WTC11 (cell line): ENCODE data around the gene SENP3. TPM values are rescaled to one million over a fixed set of nuclear protein-coding genes. Genes with fewer than 3 reads are reported as not detected.

Experiments
- ATAC-seq: fragments of 200-7000 bp; cut with Tn5 transposase; 2 replicates; pipeline ENCODE4 v1.10.0; 2021; ENCODE audit warnings: mild to moderate bottlenecking, moderate library complexity
- CTCF ChIA-PET: fragments of 300-600 bp; sonication (Branson Sonifier 250); formaldehyde crosslinking; loops from one replicate; lab custom pipeline; 2021; ENCODE audit warnings: antibody characterized with exemption; lab: Charles Lee
- POLR2A ChIA-PET: fragments of 350-600 bp; sonication (Branson Sonifier 250); formaldehyde crosslinking; loops from one replicate; lab custom pipeline; 2021; ENCODE audit warnings: antibody characterized with exemption; lab: Charles Lee
- DNase-seq: peaks from one replicate; pipeline ENCODE4 v3.0.0; 2021; ENCODE audit warnings: low spot score
- H3K27ac Mint-ChIP-seq: 2 replicates; pipeline ENCODE4 v1.8.0; 2021; ENCODE audit warnings: mixed read lengths
- H3K27me3 Mint-ChIP-seq: 2 replicates; pipeline ENCODE4 v1.8.0; 2021; ENCODE audit warnings: low read depth, mild to moderate bottlenecking, moderate library complexity, mixed read lengths
- H3K36me3 Mint-ChIP-seq: 2 replicates; pipeline ENCODE4 v1.8.0; 2021; ENCODE audit warnings: mixed read lengths
- H3K4me1 Mint-ChIP-seq: 2 replicates; pipeline ENCODE4 v1.8.0; 2022; ENCODE audit warnings: mixed read lengths
- H3K4me3 Mint-ChIP-seq: 2 replicates; pipeline ENCODE4 v1.8.0; 2021; ENCODE audit warnings: mild to moderate bottlenecking, moderate library complexity, mixed read lengths
- H3K9me3 Mint-ChIP-seq: 2 replicates; pipeline ENCODE4 v1.8.0; 2021; ENCODE audit warnings: mixed read lengths
- CREB1 ChIP-seq: sonication (generic); formaldehyde crosslinking; IDR thresholded peaks from 2 replicates; pipeline ENCODE4 v1.8.0; 2023; ENCODE audit warnings: mild to moderate bottlenecking, missing genetic modification reagents
- ELF4 ChIP-seq: sonication (generic); formaldehyde crosslinking; IDR thresholded peaks from 2 replicates; pipeline ENCODE4 v1.8.1; 2022; ENCODE audit warnings: low read depth, mild to moderate bottlenecking, moderate library complexity, missing genetic modification reagents
- EMX1 ChIP-seq: fragments of 250-450 bp; sonication (Bioruptor Pico); IDR thresholded peaks from 2 replicates; pipeline ENCODE4 v1.8.0; 2021; ENCODE audit warnings: mild to moderate bottlenecking
- FOXJ3 ChIP-seq: sonication (generic); formaldehyde crosslinking; IDR thresholded peaks from 2 replicates; pipeline ENCODE4 v1.9.0; 2021; ENCODE audit warnings: missing genetic modification reagents, mild to moderate bottlenecking, borderline replicate concordance
- GRHL2 ChIP-seq: fragments of 250-450 bp; sonication (Bioruptor Pico); IDR thresholded peaks from 2 replicates; pipeline ENCODE4 v1.8.0; 2022; ENCODE audit warnings: mild to moderate bottlenecking, moderate library complexity; ENCODE audit not compliant: insufficient replicate concordance, severe bottlenecking
- JAZF1 ChIP-seq: fragments of 250-450 bp; sonication (Bioruptor Pico); IDR thresholded peaks from 2 replicates; pipeline ENCODE4 v1.9.0; 2021; ENCODE audit warnings: moderate library complexity, mild to moderate bottlenecking, inconsistent platforms
- KAT7 ChIP-seq: sonication (generic); formaldehyde crosslinking; IDR thresholded peaks from 2 replicates; pipeline ENCODE4 v1.8.1; 2023; ENCODE audit warnings: missing genetic modification reagents, mild to moderate bottlenecking, borderline replicate concordance
- RELA ChIP-seq: sonication (generic); formaldehyde crosslinking; IDR thresholded peaks from 2 replicates; pipeline ENCODE4 v1.8.1; 2022; ENCODE audit warnings: missing genetic modification reagents, mild to moderate bottlenecking, borderline replicate concordance
- SOX15 ChIP-seq: fragments of 250-450 bp; sonication (Bioruptor Pico); IDR thresholded peaks from 2 replicates; pipeline ENCODE4 v1.9.0; 2021; ENCODE audit warnings: mild to moderate bottlenecking
- ZNF138 ChIP-seq: sonication (generic); formaldehyde crosslinking; conservative IDR thresholded peaks from 2 replicates; pipeline ENCODE4 v1.8.1; 2022; ENCODE audit warnings: mild to moderate bottlenecking, moderate library complexity, missing genetic modification reagents
- total RNA-seq: library from RNA; stranded (reverse); gene quantifications from 3 replicates; pipeline ENCODE4 v1.2.3, GENCODE V29; 2021
- TF ChIP-seq, protein P1 (sequence below): sonication (generic); formaldehyde crosslinking; IDR thresholded peaks from 2 replicates; pipeline ENCODE4 v1.8.1; 2023; ENCODE audit warnings: mild to moderate bottlenecking, missing genetic modification reagents, moderate library complexity
- TF ChIP-seq, protein P2 (sequence below): sonication (generic); formaldehyde crosslinking; IDR thresholded peaks from 2 replicates; pipeline ENCODE4 v1.8.1; 2023; ENCODE audit warnings: mild to moderate bottlenecking, missing genetic modification reagents
- TF ChIP-seq, protein P3 (sequence below): sonication (generic); formaldehyde crosslinking; IDR thresholded peaks from 2 replicates; pipeline ENCODE4 v1.8.1; 2022; ENCODE audit warnings: missing genetic modification reagents, borderline replicate concordance
- TF ChIP-seq, protein P4 (sequence below): fragments of 250-450 bp; sonication (Bioruptor Pico); IDR thresholded peaks from 2 replicates; pipeline ENCODE4 v1.9.0; 2021; ENCODE audit warnings: mild to moderate bottlenecking, borderline replicate concordance
- TF ChIP-seq, protein P5 (sequence below): sonication (generic); formaldehyde crosslinking; conservative IDR thresholded peaks from 2 replicates; pipeline ENCODE4 v1.8.1; 2022; ENCODE audit warnings: mild to moderate bottlenecking, missing genetic modification reagents
- TF ChIP-seq, protein P6 (sequence below): sonication (generic); formaldehyde crosslinking; IDR thresholded peaks from 2 replicates; pipeline ENCODE4 v1.8.1; 2023; ENCODE audit warnings: mild to moderate bottlenecking, moderate library complexity, missing genetic modification reagents
- TF ChIP-seq, protein P7 (sequence below): fragments of 250-450 bp; sonication (Bioruptor Pico); IDR thresholded peaks from 2 replicates; pipeline ENCODE4 v2.1.2; 2022; ENCODE audit warnings: mild to moderate bottlenecking, moderate library complexity

The SENP3 gene
- total RNA-seq, 1 experiment from 2014 or later: 85.4 TPM

DNA sequence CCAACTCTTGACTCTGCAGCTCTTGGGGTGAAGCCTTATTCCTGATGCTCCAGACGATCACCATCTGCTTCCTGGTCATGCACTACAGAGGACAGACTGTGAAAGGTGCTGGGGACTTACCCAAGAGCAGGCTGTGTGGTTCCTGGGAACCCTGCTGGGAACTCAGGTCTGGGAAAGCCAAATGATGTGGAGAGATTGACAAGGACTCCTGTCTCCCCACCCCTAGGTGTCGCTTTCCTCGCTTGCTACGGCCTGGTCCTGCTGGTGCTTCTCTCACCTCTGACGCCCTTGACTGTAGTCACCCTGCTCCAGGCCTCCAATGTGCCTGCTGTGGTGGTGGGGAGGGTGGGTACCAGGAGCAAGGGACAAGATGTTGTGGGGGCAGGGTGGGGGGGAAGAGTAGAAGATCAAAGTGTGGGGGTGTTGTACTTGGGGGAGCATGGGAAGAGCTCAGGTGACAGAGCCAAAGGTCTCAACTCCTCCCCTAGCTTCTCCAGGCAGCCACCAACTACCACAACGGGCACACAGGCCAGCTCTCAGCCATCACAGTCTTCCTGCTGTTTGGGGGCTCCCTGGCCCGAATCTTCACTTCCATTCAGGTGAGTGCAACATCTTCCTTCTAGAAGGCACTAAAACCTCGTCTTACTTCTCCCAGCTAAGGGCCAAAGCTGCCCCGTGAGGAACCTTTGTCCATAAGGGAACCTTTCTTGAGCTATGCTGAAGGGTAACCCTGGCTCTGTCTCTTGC, 25.1 kb downstream of the SENP3 start (continued):
- no peak for TF ChIP-seq ZNF138 (CRISPR knock-in tag)

DNA sequence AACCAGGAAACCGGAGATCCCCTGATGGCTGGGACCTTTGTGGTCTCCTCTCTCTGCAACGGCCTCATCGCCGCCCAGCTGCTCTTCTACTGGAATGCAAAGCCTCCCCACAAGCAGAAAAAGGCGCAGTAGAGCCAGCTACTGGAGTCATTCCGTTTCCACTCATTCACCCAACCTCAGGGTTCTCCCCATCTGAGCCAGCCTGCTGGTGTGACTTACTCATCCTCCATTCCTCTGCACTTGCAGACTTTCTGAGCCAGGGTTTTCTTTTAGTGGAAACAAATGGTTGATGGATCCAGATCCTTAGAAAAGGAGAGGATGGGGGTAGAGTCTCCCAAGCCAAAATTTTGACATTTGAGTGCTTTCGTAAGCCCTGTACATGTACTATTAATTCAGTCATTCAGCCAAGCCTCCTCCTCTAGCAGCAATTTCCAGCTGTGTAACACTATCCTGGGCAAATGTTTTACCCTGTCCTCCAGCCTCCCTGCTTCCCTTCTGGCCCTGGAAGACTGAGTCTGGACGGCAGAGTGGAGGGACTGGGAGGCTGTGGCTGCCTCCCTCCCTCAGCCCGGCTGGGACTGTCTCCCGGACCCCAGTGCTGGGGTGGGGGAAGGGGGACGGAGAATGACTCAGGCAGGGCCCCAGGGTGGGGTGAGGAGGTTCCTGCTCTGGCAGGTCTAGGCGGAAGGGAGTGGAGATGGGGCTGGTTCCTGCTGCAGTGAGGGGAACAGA, 25.9 kb downstream of the SENP3 start:
- no peak for DNase-seq
- ATAC-seq: no peak
- POLR2A ChIA-PET: interaction anchor here (0.9 to 4.6 kb wide), 3 partner anchors 99 to 258 kb away, joined by 3 to 41 read pairs (median 3); partner anchors contain the start of genes NEURL4, TP53 and WRAP53
- Mint-ChIP-seq H3K27ac (peak overlapping the region; percentile 38), H3K4me1 (peaks cover 43% of the 10 kb centered on the region), H3K27me3 (no peaks in the 10 kb centered on the region), H3K4me3 (peak overlapping the region; percentile 70), H3K9me3 (no peaks in the 10 kb centered on the region), H3K36me3 (peaks cover 26% of the 10 kb centered on the region)
- CTCF ChIA-PET: interaction anchor here (0.6 to 4.3 kb wide), 8 partner anchors 9 to 129 kb away, joined by 3 to 61 read pairs (median 4); partner anchors contain the start of genes FXR2, TNFSF13, TP53 and WRAP53
- TF ChIP-seq KAT7 (no peak), ZNF138 (CRISPR knock-in tag) (no peak), RELA (CRISPR knock-in tag) (no peak), ELF4 (no peak), SOX15 (CRISPR knock-in tag) (no peak), JAZF1 (CRISPR knock-in tag) (no peak), FOXJ3 (CRISPR knock-in tag) (no peak), CREB1 (no peak), EMX1 (CRISPR knock-in tag) (no peak), GRHL2 (CRISPR knock-in tag) (no peak)
- TF ChIP-seq, protein P1, sequence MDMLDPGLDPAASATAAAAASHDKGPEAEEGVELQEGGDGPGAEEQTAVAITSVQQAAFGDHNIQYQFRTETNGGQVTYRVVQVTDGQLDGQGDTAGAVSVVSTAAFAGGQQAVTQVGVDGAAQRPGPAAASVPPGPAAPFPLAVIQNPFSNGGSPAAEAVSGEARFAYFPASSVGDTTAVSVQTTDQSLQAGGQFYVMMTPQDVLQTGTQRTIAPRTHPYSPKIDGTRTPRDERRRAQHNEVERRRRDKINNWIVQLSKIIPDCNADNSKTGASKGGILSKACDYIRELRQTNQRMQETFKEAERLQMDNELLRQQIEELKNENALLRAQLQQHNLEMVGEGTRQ (CRISPR knock-in tag): no peak
- TF ChIP-seq, protein P2, sequence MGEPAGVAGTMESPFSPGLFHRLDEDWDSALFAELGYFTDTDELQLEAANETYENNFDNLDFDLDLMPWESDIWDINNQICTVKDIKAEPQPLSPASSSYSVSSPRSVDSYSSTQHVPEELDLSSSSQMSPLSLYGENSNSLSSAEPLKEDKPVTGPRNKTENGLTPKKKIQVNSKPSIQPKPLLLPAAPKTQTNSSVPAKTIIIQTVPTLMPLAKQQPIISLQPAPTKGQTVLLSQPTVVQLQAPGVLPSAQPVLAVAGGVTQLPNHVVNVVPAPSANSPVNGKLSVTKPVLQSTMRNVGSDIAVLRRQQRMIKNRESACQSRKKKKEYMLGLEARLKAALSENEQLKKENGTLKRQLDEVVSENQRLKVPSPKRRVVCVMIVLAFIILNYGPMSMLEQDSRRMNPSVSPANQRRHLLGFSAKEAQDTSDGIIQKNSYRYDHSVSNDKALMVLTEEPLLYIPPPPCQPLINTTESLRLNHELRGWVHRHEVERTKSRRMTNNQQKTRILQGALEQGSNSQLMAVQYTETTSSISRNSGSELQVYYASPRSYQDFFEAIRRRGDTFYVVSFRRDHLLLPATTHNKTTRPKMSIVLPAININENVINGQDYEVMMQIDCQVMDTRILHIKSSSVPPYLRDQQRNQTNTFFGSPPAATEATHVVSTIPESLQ (CRISPR knock-in tag): no peak
- TF ChIP-seq, protein P3, sequence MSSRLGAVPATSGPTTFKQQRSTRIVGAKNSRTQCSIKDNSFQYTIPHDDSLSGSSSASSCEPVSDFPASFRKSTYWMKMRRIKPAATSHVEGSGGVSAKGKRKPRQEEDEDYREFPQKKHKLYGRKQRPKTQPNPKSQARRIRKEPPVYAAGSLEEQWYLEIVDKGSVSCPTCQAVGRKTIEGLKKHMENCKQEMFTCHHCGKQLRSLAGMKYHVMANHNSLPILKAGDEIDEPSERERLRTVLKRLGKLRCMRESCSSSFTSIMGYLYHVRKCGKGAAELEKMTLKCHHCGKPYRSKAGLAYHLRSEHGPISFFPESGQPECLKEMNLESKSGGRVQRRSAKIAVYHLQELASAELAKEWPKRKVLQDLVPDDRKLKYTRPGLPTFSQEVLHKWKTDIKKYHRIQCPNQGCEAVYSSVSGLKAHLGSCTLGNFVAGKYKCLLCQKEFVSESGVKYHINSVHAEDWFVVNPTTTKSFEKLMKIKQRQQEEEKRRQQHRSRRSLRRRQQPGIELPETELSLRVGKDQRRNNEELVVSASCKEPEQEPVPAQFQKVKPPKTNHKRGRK: no peak
- TF ChIP-seq, protein P4, sequence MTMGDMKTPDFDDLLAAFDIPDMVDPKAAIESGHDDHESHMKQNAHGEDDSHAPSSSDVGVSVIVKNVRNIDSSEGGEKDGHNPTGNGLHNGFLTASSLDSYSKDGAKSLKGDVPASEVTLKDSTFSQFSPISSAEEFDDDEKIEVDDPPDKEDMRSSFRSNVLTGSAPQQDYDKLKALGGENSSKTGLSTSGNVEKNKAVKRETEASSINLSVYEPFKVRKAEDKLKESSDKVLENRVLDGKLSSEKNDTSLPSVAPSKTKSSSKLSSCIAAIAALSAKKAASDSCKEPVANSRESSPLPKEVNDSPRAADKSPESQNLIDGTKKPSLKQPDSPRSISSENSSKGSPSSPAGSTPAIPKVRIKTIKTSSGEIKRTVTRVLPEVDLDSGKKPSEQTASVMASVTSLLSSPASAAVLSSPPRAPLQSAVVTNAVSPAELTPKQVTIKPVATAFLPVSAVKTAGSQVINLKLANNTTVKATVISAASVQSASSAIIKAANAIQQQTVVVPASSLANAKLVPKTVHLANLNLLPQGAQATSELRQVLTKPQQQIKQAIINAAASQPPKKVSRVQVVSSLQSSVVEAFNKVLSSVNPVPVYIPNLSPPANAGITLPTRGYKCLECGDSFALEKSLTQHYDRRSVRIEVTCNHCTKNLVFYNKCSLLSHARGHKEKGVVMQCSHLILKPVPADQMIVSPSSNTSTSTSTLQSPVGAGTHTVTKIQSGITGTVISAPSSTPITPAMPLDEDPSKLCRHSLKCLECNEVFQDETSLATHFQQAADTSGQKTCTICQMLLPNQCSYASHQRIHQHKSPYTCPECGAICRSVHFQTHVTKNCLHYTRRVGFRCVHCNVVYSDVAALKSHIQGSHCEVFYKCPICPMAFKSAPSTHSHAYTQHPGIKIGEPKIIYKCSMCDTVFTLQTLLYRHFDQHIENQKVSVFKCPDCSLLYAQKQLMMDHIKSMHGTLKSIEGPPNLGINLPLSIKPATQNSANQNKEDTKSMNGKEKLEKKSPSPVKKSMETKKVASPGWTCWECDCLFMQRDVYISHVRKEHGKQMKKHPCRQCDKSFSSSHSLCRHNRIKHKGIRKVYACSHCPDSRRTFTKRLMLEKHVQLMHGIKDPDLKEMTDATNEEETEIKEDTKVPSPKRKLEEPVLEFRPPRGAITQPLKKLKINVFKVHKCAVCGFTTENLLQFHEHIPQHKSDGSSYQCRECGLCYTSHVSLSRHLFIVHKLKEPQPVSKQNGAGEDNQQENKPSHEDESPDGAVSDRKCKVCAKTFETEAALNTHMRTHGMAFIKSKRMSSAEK (CRISPR knock-in tag): no peak
- TF ChIP-seq, protein P5, sequence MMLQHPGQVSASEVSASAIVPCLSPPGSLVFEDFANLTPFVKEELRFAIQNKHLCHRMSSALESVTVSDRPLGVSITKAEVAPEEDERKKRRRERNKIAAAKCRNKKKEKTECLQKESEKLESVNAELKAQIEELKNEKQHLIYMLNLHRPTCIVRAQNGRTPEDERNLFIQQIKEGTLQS: no peak
- TF ChIP-seq, protein P6, sequence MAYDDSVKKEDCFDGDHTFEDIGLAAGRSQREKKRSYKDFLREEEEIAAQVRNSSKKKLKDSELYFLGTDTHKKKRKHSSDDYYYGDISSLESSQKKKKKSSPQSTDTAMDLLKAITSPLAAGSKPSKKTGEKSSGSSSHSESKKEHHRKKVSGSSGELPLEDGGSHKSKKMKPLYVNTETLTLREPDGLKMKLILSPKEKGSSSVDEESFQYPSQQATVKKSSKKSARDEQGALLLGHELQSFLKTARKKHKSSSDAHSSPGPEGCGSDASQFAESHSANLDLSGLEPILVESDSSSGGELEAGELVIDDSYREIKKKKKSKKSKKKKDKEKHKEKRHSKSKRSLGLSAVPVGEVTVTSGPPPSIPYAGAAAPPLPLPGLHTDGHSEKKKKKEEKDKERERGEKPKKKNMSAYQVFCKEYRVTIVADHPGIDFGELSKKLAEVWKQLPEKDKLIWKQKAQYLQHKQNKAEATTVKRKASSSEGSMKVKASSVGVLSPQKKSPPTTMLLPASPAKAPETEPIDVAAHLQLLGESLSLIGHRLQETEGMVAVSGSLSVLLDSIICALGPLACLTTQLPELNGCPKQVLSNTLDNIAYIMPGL (CRISPR knock-in tag): no peak
- TF ChIP-seq, protein P7, sequence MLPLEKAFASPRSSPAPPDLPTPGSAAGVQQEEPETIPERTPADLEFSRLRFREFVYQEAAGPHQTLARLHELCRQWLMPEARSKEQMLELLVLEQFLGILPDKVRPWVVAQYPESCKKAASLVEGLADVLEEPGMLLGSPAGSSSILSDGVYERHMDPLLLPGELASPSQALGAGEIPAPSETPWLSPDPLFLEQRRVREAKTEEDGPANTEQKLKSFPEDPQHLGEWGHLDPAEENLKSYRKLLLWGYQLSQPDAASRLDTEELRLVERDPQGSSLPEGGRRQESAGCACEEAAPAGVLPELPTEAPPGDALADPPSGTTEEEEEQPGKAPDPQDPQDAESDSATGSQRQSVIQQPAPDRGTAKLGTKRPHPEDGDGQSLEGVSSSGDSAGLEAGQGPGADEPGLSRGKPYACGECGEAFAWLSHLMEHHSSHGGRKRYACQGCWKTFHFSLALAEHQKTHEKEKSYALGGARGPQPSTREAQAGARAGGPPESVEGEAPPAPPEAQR (CRISPR knock-in tag): no peak
